Omental fat pad (tissue), 4 donors: Measurements from ENCODE around the gene GH1. TPM values are rescaled to one million over a fixed set of nuclear protein-coding genes. Genes with fewer than 3 reads are reported as not detected.
"Not testable (repeated sequence)": the region's sequence is repeated elsewhere in the genome, so short reads cannot be mapped to it uniquely, and the experiment has no call there.

Experiments used
- ATAC-seq: fragments of 150-250 bp; one replicate; pipeline ENCODE4 v1.9.1; 2016; ENCODE audit warnings: mild to moderate bottlenecking, moderate library complexity; ENCODE audit not compliant: low FRiP score
- DNase-seq: peaks from one replicate; pipeline ENCODE4 v3.0.0-alpha.2; 2019; ENCODE audit warnings: low spot score
- CTCF ChIP-seq, 3 donors: fragments of 450-650 bp; IDR thresholded peaks; one replicate each; pipeline ENCODE4 v1.5.1; 2016 to 2017; ENCODE audit warnings: antibody characterized with exemption in 3 of 3, mild to moderate bottlenecking in 3 of 3, moderate library complexity in 2 of 3
- total RNA-seq, 4 donors: library from RNA; depleted of rRNA; stranded (reverse); fragments of >200 nt; gene quantifications; one replicate each; pipeline ENCODE4 v1.1.0, GENCODE V29; 2016

The GH1 gene
- total RNA-seq, 4 donors from 2014 or later, result not detected

GRCh38 chr17:63925615-63926014 is 7.0 kb upstream of the GH1 start:
- no peak for ATAC-seq
- no peak for TF ChIP-seq CTCF (IDR thresholded peaks at IDR 0.05)
- DNase-seq, result no peak

DNA sequence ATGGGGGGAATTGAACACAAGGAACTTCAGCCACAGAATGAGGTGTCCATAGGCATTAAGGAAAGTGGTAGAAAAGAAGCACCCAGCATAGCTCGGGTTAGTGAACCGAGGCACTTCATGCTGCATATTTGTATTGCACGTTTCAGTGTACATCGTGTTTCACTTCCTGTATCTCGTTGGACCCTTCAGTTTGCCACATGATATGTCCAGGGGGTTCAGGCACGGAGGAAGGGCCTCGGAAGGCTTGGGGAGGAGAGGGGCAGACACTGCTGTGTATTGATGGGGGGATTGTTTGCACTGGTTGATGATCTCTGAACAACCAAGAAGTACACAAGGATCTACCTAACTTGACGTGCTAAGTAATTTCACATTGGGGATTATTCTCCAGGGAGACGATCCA is 3.8 kb upstream of the GH1 start:
- DNase-seq, result not testable (repeated sequence)

DNA sequence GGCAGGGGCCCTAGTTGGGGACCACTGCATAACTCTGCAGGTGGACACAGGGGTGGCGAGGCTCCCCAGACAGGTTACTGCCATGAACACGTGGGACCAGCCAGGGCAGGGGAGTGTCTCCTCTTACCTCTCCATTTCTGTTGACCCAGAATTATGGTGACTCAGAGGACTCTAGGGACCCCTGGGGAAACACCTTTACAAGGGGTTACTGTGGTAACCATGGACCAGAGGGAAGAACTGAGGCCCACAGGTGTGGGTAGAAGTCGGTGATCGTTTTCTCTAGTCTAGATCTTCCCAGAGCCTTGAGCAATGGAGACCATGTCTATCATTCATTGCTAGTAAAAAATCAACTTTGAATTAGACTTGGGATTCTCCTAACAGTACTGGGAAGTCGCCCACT is 2.1 kb upstream of the GH1 start:
- not testable (repeated sequence) for ATAC-seq

More for the DNA sequence above, 3.8 kb upstream of the GH1 start:
- ATAC-seq, result not testable (repeated sequence)

DNA sequence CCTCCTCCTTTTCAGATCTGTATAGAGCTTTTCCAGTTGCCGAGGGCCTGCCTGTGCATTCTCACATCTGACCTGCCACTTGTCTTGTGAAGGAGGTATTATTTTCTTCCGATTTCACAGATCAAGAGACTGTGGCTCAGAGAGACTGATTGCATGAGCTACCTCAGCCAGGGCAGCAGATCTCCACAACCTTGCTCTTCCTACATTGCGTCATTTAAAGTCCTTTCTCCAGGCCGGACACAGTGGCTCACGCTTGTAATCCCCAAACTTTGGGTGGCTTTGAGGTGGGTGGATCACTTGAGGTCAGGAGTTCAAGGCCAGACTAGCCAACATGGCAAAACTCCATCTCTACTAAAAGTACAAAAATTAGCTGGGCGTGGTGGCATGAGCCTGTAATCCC is 1.4 kb upstream of the GH1 start:
- not testable (repeated sequence) for DNase-seq, ATAC-seq

More for the DNA sequence above, 2.1 kb upstream of the GH1 start:
- DNase-seq, result not testable (repeated sequence)

GRCh38 chr17:63919311-63919723 is 678 bp upstream of the GH1 start:
- peak; percentile 58 for ATAC-seq
- TF ChIP-seq CTCF (IDR thresholded peaks at IDR 0.05), result peak in 2 of 3 donors; percentile 84
- DNase-seq, result no peak

DNA sequence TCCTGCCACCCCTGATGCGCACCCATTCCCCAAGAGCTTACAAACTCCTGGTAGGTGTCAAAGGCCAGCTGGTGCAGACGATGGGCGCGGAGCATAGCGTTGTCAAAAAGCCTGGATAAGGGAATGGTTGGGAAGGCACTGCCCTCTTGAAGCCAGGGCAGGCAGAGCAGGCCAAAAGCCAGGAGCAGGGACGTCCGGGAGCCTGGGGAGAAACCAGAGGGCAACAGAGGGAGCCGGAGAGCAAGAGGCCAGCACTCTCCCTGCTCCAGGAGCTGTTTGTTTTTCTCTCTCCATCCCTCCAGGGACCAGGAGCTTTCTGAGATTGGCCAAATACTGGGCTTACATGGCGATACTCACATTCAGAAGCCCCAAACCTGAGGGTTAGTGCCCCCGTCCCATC is 334 bp downstream of the GH1 start:
- DNase-seq (no peak), ATAC-seq (no peak)
- TF ChIP-seq CTCF (IDR thresholded peaks at IDR 0.05), result no peak

GRCh38 chr17:63917646-63918045 is 993 bp downstream of the GH1 start:
- TF ChIP-seq CTCF (IDR thresholded peaks at IDR 0.05), result no peak
- ATAC-seq (no peak), DNase-seq (no peak)

DNA sequence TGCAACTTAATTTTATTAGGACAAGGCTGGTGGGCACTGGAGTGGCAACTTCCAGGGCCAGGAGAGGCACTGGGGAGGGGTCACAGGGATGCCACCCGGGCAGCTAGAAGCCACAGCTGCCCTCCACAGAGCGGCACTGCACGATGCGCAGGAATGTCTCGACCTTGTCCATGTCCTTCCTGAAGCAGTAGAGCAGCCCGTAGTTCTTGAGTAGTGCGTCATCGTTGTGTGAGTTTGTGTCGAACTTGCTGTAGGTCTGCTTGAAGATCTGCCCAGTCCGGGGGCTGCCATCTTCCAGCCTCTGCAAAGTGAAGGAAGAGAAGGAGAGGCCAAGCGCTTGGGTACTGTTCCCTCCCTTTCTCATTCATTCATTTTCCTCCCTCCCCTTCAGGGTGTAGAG is 1.4 kb downstream of the GH1 start:
- ATAC-seq, DNase-seq: not testable (repeated sequence)

GRCh38 chr17:63916566-63917185 is 2.0 kb downstream of the GH1 start:
- no peak for TF ChIP-seq CTCF (IDR thresholded peaks at IDR 0.05)
- ATAC-seq, result no peak
- DNase-seq, result no peak

DNA sequence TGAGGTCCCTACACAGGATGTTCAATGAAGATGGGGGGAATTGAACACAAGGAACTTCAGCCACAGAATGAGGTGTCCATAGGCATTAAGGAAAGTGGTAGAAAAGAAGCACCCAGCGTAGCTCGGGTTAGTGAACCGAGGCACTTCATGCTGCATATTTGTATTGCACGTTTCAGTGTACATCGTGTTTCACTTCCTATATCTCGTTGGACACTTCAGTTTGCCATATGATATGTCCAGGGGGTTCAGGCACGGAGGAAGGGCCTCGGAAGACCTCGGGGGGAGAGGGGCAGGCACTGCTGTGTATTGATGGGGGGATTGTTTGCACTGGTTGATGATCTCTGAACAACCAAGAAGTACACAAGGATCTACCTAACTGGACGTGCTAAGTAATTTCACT is 2.9 kb downstream of the GH1 start:
- ATAC-seq, DNase-seq: not testable (repeated sequence)
